ENCODE results near the gene FTSJ1.
A peak's percentile ranks its signal among the peaks of the same experiment; 100 is the strongest.
"Not testable (repeated sequence)": the region's sequence is repeated elsewhere in the genome, so short reads cannot be mapped to it uniquely, and the experiment has no call there.

FTSJ1 gene, protein sequence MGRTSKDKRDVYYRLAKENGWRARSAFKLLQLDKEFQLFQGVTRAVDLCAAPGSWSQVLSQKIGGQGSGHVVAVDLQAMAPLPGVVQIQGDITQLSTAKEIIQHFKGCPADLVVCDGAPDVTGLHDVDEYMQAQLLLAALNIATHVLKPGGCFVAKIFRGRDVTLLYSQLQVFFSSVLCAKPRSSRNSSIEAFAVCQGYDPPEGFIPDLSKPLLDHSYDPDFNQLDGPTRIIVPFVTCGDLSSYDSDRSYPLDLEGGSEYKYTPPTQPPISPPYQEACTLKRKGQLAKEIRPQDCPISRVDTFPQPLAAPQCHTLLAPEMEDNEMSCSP

GRCh38 chrX:48475774-48476577 is at the start of gene FTSJ1:
TSS of gene FTSJ1 (plus strand) at chrX:48476199. CDS start at chrX:48478048, 1,849 bp downstream.
- DNase-seq (ENCODE audit: low read depth) = peak; percentile 77

DNA sequence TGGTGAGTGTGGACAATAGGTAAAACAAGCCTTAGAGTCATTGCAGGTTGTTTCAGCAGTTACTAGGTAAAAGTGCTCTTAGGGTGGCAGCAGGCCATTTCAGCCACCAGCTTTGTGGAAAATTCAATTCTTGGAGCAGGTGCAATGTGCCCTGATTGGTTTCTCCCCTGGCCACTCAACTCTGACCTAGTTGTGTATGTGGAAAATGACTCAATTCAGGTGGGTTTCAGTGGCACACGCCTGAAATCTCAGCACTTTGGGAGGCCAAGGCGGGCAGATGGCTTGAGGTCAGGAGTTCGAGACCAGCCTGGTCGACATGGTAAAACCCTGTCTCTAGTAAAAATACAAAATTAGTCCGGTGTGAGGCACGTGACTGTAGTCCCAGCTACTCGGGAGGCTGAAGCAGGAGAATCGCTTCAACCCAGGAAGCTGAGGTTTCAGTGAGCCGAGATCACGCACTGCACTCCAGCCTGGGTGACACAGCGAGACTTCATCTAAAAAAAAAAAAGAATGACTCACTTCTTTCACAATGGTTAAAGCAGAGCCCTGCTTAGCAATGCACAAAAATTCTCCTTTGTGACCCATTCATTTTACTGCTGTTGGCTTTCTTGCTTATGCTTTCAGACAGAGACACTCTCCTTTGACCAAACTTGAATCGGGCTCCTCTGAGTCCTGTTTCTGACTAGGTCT is 48.8 kb upstream of the FTSJ1 start:
- DNase-seq (ENCODE audit: low read depth) = not testable (repeated sequence)

GRCh38 chrX:48429606-48430005 is 46.4 kb upstream of the FTSJ1 start:
- DNase-seq (ENCODE audit: low read depth) = not testable (repeated sequence)

DNA sequence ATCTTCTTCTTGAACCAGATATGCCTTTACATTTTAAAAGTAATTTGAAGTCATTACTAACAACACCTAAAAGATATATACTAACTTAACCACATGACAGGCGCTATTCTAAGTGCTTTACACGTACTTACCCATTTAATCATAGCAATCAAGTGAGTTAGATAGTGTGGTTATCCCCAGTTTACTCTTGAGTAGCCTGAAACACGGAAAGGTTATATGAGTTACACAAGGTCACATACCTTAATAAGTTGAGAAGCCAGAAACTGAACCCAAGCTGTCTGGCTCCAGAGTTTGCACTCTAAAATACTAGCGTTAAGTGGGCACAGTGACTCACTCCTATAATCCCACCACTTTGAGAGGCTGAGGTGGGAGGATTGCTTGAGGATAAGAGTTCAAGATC is 45.8 kb upstream of the FTSJ1 start:
- not testable (repeated sequence) for DNase-seq (ENCODE audit: low read depth)

- not testable (repeated sequence) for DNase-seq (ENCODE audit: low read depth)
These were observed 42.3 kb upstream of the FTSJ1 start for GRCh38 chrX:48433713-48434112.

DNA sequence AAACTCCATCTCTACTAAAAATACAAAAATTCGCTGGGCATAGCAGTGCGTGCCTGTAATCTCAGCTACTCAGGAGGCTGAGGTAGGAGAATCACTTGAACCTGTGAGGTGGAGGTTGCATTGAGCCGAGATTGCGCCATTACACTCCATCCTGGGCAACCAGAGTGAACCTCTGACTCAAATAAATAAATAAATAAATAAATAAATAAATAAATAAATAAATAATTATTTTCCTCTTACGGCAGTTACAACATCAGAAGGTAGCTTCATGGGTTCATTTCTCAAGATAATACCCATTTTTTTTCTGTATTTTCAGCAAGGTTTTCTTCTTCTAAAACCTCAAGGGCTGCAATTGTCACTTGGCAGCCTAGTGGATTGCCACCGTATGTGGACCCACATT is 28.8 kb upstream of the FTSJ1 start:
- not testable (repeated sequence) for DNase-seq (ENCODE audit: low read depth)

GRCh38 chrX:48450076-48450475 is 25.9 kb upstream of the FTSJ1 start:
- no peak for DNase-seq (ENCODE audit: low read depth)

- no peak for DNase-seq (ENCODE audit: low read depth)
These were observed 24.3 kb upstream of the FTSJ1 start for GRCh38 chrX:48451708-48452107.

DNA sequence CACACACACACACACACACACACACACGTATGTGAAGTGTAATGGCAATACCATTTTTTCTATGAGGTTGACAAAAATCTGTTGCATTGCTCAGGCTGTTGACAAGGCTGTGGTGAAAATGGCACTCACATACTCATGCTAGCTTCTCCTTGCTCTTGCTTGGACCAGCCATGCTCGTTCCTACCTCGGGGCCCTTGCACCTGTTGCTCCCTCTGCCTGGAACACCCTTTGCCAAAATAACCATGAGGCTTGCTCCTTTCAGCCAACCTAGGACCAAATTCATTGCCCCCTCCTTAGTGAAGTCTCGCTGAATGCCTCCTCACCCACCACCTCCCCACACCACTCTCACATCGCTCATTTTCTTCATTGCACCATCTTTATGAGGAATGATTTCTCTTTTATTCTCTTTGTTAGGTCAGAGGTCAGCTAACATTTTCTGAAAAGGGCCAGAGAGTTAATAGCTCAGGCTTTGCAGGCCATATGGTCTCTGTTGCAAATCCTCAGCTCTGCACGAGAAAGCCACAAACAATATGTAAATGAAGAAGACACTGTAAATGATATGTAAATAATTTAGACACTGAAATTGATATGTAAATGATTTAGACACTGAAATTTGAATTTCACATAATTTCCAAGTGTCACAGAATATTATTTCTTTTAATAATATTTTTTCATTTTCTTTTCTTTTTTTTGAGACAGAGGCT is 19.2 kb upstream of the FTSJ1 start:
- no peak for DNase-seq (ENCODE audit: low read depth)

- no peak for DNase-seq (ENCODE audit: low read depth)
These were observed 17.3 kb upstream of the FTSJ1 start for GRCh38 chrX:48458711-48459110.

DNA sequence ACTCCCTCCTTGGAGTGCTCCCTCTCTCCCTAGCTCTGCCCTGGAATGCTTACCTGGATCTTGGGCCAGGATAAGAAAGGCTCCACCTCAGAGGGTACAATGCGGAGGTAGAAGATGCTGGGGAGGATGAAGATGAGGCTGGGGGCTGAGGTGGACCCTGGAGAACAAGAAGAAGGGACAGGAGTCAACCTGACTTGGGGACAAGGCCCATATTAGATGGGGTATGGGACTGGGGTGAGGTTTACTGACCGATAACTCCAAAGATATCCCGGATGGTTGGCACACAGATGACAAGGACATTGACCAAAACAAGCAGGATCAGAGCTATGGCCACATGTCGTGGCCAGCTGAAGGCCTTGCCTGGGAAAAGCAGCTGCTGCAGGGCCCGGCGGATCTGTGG is 16.5 kb upstream of the FTSJ1 start:
- no peak for DNase-seq (ENCODE audit: low read depth)

DNA sequence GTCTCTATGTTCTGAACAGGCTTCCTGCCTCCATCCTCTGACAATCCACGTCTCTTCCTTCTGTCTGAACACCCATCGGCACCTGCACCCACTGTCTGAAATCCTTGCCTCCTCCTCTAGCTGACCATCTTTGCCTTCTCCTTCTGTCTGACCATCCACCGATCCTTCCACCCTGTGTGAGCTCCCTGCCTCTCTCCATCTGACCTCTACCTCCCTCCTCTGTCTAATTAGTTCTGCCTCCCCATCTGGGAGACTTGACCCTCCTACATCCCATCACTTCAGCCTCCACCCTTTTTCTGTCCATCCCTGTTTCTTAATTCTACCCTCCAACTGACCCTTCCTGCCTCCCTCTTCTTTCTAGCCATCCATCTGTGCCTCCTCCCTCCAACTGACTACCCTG is 16.0 kb upstream of the FTSJ1 start:
- no peak for DNase-seq (ENCODE audit: low read depth)

- no peak for DNase-seq (ENCODE audit: low read depth)
These were observed 15.4 kb upstream of the FTSJ1 start for GRCh38 chrX:48460606-48461005.

- DNase-seq (ENCODE audit: low read depth) = no peak
These were observed 14.2 kb upstream of the FTSJ1 start for GRCh38 chrX:48461830-48462229.

- DNase-seq (ENCODE audit: low read depth) = no peak
These were observed 10.6 kb upstream of the FTSJ1 start for GRCh38 chrX:48465336-48465933.

GRCh38 chrX:48466696-48467095 is 9.3 kb upstream of the FTSJ1 start:
- DNase-seq (ENCODE audit: low read depth) = no peak

DNA sequence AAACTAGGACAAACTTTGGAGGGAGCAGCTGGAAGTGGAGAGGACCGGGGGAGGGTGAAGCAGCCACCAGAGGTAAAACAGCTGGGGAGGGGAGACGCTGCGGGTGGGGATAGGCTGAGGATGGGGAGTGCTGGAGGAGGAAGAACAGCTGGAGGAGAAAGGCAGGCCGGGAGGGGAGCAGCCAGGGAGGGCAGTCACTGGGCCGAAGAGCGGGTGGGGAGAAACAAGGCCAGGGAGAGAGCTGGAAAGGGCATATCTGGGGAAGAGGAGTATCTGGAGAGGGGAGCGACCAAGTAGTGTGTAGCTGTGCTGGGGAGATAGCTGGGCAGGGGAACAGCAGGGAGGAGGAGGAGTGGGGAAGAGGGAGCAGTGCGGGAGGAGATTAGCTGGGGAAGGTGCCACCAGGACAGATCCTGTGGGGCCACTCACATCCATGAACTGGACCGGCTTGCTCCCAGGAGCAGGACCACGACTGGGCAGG is 8.7 kb upstream of the FTSJ1 start:
- DNase-seq (ENCODE audit: low read depth) = no peak

DNA sequence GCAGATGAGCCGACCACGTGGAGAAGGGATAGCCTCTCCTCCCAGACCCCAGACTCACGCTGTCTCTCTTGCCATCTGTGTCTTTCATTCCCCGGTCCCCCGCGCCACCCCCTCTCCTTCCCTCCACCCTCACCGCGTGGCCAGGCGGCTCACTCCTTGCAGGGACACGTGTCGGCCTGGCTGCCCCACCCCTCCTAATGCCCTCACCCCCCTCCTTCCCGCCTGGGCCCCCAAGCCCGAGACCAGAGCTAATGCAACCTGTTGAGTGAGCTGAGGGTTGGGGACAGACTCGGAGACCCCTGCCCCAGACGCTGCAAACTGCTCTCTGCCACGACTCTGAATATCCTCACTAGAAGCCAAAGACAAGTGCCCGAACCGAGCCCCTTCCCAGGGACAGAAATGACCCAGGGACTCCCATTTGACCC is 7.7 kb upstream of the FTSJ1 start:
- DNase-seq (ENCODE audit: low read depth) = no peak

- DNase-seq (ENCODE audit: low read depth) = peak; percentile 16
These were observed 7.0 kb upstream of the FTSJ1 start for GRCh38 chrX:48468693-48469691.

DNA sequence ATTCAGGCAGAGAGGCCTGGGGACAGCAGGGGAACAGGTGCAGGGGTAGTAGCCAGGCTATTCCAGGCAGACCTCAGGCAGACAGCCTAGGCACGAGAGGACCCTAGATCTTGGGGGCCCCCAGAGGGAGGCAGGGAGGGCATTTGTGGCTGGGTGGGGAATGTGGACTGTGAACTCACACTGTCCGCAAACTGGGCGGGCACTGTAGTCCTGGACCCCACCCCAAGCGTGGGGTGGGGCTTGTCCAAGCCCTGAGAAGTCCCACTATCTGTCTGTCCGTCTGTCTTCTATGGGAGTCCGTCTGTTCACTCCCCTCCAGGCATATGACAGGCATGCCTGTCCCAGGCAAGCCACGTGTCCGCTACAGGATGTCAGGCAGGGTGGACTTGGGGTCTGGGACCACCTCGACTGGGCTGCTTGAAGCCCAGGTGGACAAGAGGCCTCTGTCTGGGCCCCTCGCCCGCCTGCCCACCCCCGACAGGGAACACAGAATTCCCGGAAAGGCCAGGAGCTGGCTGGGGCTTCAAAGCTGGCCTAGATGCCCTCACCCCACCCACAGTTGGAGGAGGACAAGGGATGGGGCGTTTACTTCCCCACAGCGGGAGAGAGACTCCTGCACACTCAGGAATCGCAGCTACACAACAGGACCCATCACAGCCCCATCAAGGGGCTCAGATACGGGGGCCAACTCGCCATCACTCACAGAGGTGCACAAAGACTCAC is 5.7 kb upstream of the FTSJ1 start, which contains the start of gene SLC38A5:
Gene SLC38A5, minus strand, starts transcription at position 151 of the 723 bp plus-strand sequence. CDS start 2,336 bp downstream, outside the sequence.
- no peak for DNase-seq (ENCODE audit: low read depth)

Measured in activated T-helper 1 cell treated with Interleukin-2 at 50 U/mL for 16 hours (primary cell).